A549 (cell line): ENCODE measurements around the gene TRIM17. TPM values are rescaled to one million over a fixed set of nuclear protein-coding genes. Genes with fewer than 3 reads are reported as not detected.

Experiments used
- ATAC-seq, 2 experiments: fragments of 200-7000 bp in 1 of 2; fragments of >200 bp in 1 of 2; cut with Nextera tagmentation in 1 of 2; cut with Tn5 transposase in 1 of 2; 3 replicates each; pipeline versions ENCODE4 v1.8.0 to v1.9.1; 2018 to 2020; ENCODE audit warnings: mild to moderate bottlenecking in 1 of 2, moderate library complexity in 1 of 2
- CTCF ChIA-PET: fragments of 300-600 bp; sonication (Branson Sonifier 250); formaldehyde crosslinking; extraction: SDS; loops from one replicate; lab custom pipeline; 2021; ENCODE audit warnings: antibody characterized with exemption, inconsistent platforms; lab: Yijun Ruan, JAX
- POLR2A ChIA-PET: fragments of 350-600 bp; formaldehyde crosslinking; extraction: SDS; loops from one replicate; lab custom pipeline; 2021; ENCODE audit warnings: antibody characterized with exemption, inconsistent platforms; lab: Yijun Ruan, JAX
- DNase-seq, 2 experiments: peaks; one replicate each; pipeline versions ENCODE4 v3.0.0 to v3.0.0-alpha.2; 2011 to 2016; ENCODE audit warnings: low read depth in 1 of 2, low spot score in 1 of 2
- FAIRE-seq: peaks from 2 replicates; lab custom pipeline; 2011; peaks lifted over from hg19 to GRCh38; lab: Jason Lieb, UNC
- H3K27ac ChIP-seq, 2 experiments: fragments of >200 bp; sonication (Bioruptor Twin); formaldehyde crosslinking; 3 replicates each; pipeline ENCODE4 v1.5.1; 2016 to 2017
- H3K4me1 ChIP-seq: fragments of >200 bp; sonication (Bioruptor Twin); formaldehyde crosslinking; 3 replicates; pipeline ENCODE4 v1.6.1; 2016
- H3K4me2 ChIP-seq: fragments of >200 bp; sonication (Bioruptor Twin); formaldehyde crosslinking; 3 replicates; pipeline ENCODE4 v1.6.1; 2016
- H3K4me3 ChIP-seq: fragments of >200 bp; sonication (Bioruptor Twin); formaldehyde crosslinking; 3 replicates; pipeline ENCODE4 v1.5.1; 2016
- H3K9me3 ChIP-seq: fragments of >200 bp; sonication (Bioruptor Twin); formaldehyde crosslinking; 3 replicates; pipeline ENCODE4 v1.6.1; 2016
- CEBPB ChIP-seq, 2 experiments: fragments of >200 bp in 1 of 2; sonication (Bioruptor Twin) in 1 of 2; formaldehyde crosslinking in 1 of 2; IDR thresholded peaks; 2 replicates each; pipeline ENCODE4 v1.6.1; 2012 to 2016
- CTCF ChIP-seq: fragments of >200 bp; sonication (Bioruptor Twin); formaldehyde crosslinking; IDR thresholded peaks from 3 replicates; pipeline ENCODE4 v1.5.1; 2016
- E2F6 ChIP-seq: IDR thresholded peaks from 2 replicates; pipeline ENCODE4 v1.6.1; 2012; ENCODE audit warnings: low read depth, borderline replicate concordance
- ELK1 ChIP-seq: fragments of 150-350 bp; IDR thresholded peaks from 2 replicates; pipeline ENCODE4 v1.6.1; 2014; ENCODE audit warnings: low read depth, mild to moderate bottlenecking, low read length
- ESRRA ChIP-seq: fragments of 150-350 bp; IDR thresholded peaks from 2 replicates; pipeline ENCODE4 v1.6.1; 2014; ENCODE audit warnings: mild to moderate bottlenecking, low read length, borderline replicate concordance
- HOXA7 ChIP-seq: fragments of 250-450 bp; sonication (Bioruptor Pico); IDR thresholded peaks from 2 replicates; pipeline ENCODE4 v1.5.0; 2020; ENCODE audit warnings: mild to moderate bottlenecking, moderate library complexity
- HOXB5 ChIP-seq: fragments of 250-450 bp; sonication (Bioruptor Pico); IDR thresholded peaks from 2 replicates; pipeline ENCODE4 v1.5.0; 2020; ENCODE audit warnings: mild to moderate bottlenecking, moderate library complexity
- MAFK ChIP-seq: fragments of 450-650 bp; IDR thresholded peaks from 2 replicates; pipeline ENCODE4 v1.6.1; 2014; ENCODE audit not compliant: partially characterized antibody
- NR3C1 ChIP-seq: fragments of >200 bp; sonication (Bioruptor Twin); formaldehyde crosslinking; IDR thresholded peaks from 3 replicates; pipeline ENCODE4 v1.6.1; 2017
- PHF8 ChIP-seq: fragments of 200-600 bp; sonication (generic); IDR thresholded peaks from 2 replicates; pipeline ENCODE4 v1.6.1; 2016; ENCODE audit warnings: low read depth, mild to moderate bottlenecking, antibody characterized with exemption, moderate library complexity, borderline replicate concordance
- POLR2A ChIP-seq: IDR thresholded peaks from 2 replicates; pipeline ENCODE4 v1.6.1; 2012; ENCODE audit warnings: mild to moderate bottlenecking, low read length
- RAD21 ChIP-seq, 2 experiments: fragments of >200 bp in 1 of 2; sonication (Bioruptor Twin) in 1 of 2; formaldehyde crosslinking in 1 of 2; IDR thresholded peaks in 1 of 2; conservative IDR thresholded peaks in 1 of 2; 2 replicates in 1 of 2; 3 replicates in 1 of 2; pipeline ENCODE4 v1.6.1; 2012 to 2018; ENCODE audit warnings: inconsistent platforms in 1 of 2
- RNF2 ChIP-seq: fragments of 200-600 bp; sonication (generic); IDR thresholded peaks from 2 replicates; pipeline ENCODE4 v1.6.1; 2016; ENCODE audit warnings: low read depth, mild to moderate bottlenecking, antibody characterized with exemption, moderate library complexity, borderline replicate concordance
- ZFP36 ChIP-seq: fragments of 450-650 bp; IDR thresholded peaks from 2 replicates; pipeline ENCODE4 v1.6.1; 2014; ENCODE audit warnings: borderline replicate concordance; ENCODE audit not compliant: partially characterized antibody
- WGBS: methylation state at CpG from one replicate; pipeline ENCODE4 v1.1.6; 2017; ENCODE audit errors: missing lambda C conversion rate; 5-methylcytosine and 5-hydroxymethylcytosine counted together
- polyA plus RNA-seq, 4 experiments: library from polyadenylated mRNA; depleted of rRNA in 3 of 4; stranded (reverse); fragments of >200 nt; fragmentation: RNase III in 1 of 4; extraction: RNeasy Plus Mini Kit Qiagen cat#74134 plus additional on column Dnase treatment in 1 of 4; gene quantifications; 2 replicates in 3 of 4; 3 replicates in 1 of 4; pipeline ENCODE4 v1.2.3, GENCODE V29; 2011 to 2017

Gene TRIM17
- polyA plus RNA-seq, 2 of the 4 experiments (the other 2 are of a cell fraction), result not detected

- H3K4me1 ChIP-seq, result peaks cover 15% of the 10 kb centered on the region
- no peak overlapping the region for H3K4me3 ChIP-seq
- CTCF ChIA-PET, result interaction anchor here (1.1 kb wide), 1 partner anchor 21 kb away, joined by 3 read pairs; no protein-coding TSS in a partner anchor
- no peak for FAIRE-seq
- no peaks in the 10 kb centered on the region for H3K9me3 ChIP-seq
- no peak for DNase-seq
- H3K27ac ChIP-seq, result no peak overlapping the region
- TF ChIP-seq ZFP36 (no peak), MAFK (peak; percentile 98)
- TF ChIP-seq, all 56 proteins: peak for 1
- POLR2A ChIA-PET, result no interaction called here
- 94% methylated on average over 14 of the region's 19 CpGs for WGBS
- ATAC-seq, result no peak
- no peak overlapping the region for H3K4me2 ChIP-seq
Observed at GRCh38 chr1:228400692-228401454, 15.8 kb downstream of the TRIM17 start.

- no peak for FAIRE-seq
- ATAC-seq, result no peak
- POLR2A ChIA-PET, result no interaction called here
- Histone ChIP-seq H3K4me1 (peaks cover 14% of the 10 kb centered on the region), H3K4me2 (no peak overlapping the region), H3K4me3 (no peak overlapping the region), H3K9me3 (no peaks in the 10 kb centered on the region), H3K27ac (no peak overlapping the region)
- no peak for DNase-seq
- CTCF ChIA-PET, result no interaction called here
- 98% methylated on average over 5 of the region's 11 CpGs for WGBS
- TF ChIP-seq CTCF (no peak), NR3C1 (no peak), ESRRA (no peak), ELK1 (no peak), RNF2 (no peak), HOXA7 (CRISPR knock-in tag) (no peak), PHF8 (no peak), POLR2A (no peak)
Observed at GRCh38 chr1:228400237-228400651, 16.4 kb downstream of the TRIM17 start.

- Histone ChIP-seq H3K4me1 (peaks cover 8% of the 10 kb centered on the region), H3K4me3 (no peak overlapping the region), H3K9me3 (no peaks in the 10 kb centered on the region), H3K4me2 (no peak overlapping the region), H3K27ac (no peak overlapping the region)
- 93% methylated on average over 14 of the region's 14 CpGs for WGBS
- no peak for ATAC-seq
- ChIA-PET CTCF (interaction anchor here (0.8 kb wide), 1 partner anchor 115 kb away, joined by 3 read pairs; no protein-coding TSS in a partner anchor), POLR2A (no interaction called here)
- FAIRE-seq, result no peak
- DNase-seq, result no peak
- TF ChIP-seq HOXB5 (CRISPR knock-in tag) (no peak), RAD21 (conservative IDR thresholded peaks at IDR 0.05 in 1 of 2, IDR thresholded peaks at IDR 0.05 in 1 of 2) (no peak), E2F6 (no peak), CEBPB (IDR thresholded peaks at IDR 0.05) (no peak)
Observed at GRCh38 chr1:228399531-228400236, 17.0 kb downstream of the TRIM17 start.
